IPS DF 19.7 (cell line): ENCODE measurements around the gene TMEM88.
"Not testable (repeated sequence)": the region's sequence is repeated elsewhere in the genome, so short reads cannot be mapped to it uniquely, and the experiment has no call there.

Experiments used
- DNase-seq: peaks from one replicate; pipeline ENCODE4 v3.0.0-alpha.2; 2013; ENCODE audit warnings: low read depth, low spot score

TMEM88 gene

GRCh38 chr17:7854851-7855659 lies at the start of gene TMEM88:
Gene TMEM88 (plus strand): TSS chr17:7855066. CDS start chr17:7855075, 9 bp downstream.
- DNase-seq, result no peak

GRCh38 chr17:7806587-7806986 lies 48.3 kb upstream of the TMEM88 start:
- no peak for DNase-seq

- no peak for DNase-seq
These were observed 47.7 kb upstream of the TMEM88 start for GRCh38 chr17:7807206-7807605.

GRCh38 chr17:7809086-7809790 lies 45.6 kb upstream of the TMEM88 start:
- DNase-seq, result no peak

GRCh38 chr17:7809791-7810343 lies 45.0 kb upstream of the TMEM88 start:
- not testable (repeated sequence) for DNase-seq

- DNase-seq, result no peak
These were observed 43.6 kb upstream of the TMEM88 start for GRCh38 chr17:7811251-7811650.

- no peak for DNase-seq
These were observed 39.9 kb upstream of the TMEM88 start for GRCh38 chr17:7814969-7815368.

GRCh38 chr17:7816926-7817642 lies 37.8 kb upstream of the TMEM88 start:
- no peak for DNase-seq

GRCh38 chr17:7817643-7817964 lies 37.3 kb upstream of the TMEM88 start:
- DNase-seq, result no peak

- DNase-seq, result no peak
These were observed 36.8 kb upstream of the TMEM88 start for GRCh38 chr17:7818026-7818425.

- DNase-seq, result no peak
These were observed 35.9 kb upstream of the TMEM88 start for GRCh38 chr17:7818746-7819645.

GRCh38 chr17:7820231-7820630 lies 34.6 kb upstream of the TMEM88 start:
- DNase-seq, result no peak

GRCh38 chr17:7822126-7822525 lies 32.7 kb upstream of the TMEM88 start:
- DNase-seq, result no peak

- DNase-seq, result no peak
These were observed 31.3 kb upstream of the TMEM88 start for GRCh38 chr17:7823581-7824001.

- no peak for DNase-seq
These were observed 30.6 kb upstream of the TMEM88 start for GRCh38 chr17:7824021-7824924.

- no peak for DNase-seq
These were observed 29.5 kb upstream of the TMEM88 start for GRCh38 chr17:7825206-7825990.

GRCh38 chr17:7830616-7831015 lies 24.2 kb upstream of the TMEM88 start:
- no peak for DNase-seq

- DNase-seq, result no peak
These were observed 23.6 kb upstream of the TMEM88 start for GRCh38 chr17:7831233-7831632.

- DNase-seq, result no peak
These were observed 22.4 kb upstream of the TMEM88 start for GRCh38 chr17:7832431-7832830.
